SH-SY5Y (cell line): ENCODE data around the gene TRABD2B.

ENCODE experiments used
- GATA2 ChIP-seq: IDR thresholded peaks from 2 replicates; pipeline ENCODE4 v1.6.1; 2011; ENCODE audit warnings: mild to moderate bottlenecking, low read depth, low read length
- GATA3 ChIP-seq: IDR thresholded peaks from 2 replicates; pipeline ENCODE4 v1.6.1; 2011; ENCODE audit warnings: low read depth, mild to moderate bottlenecking, low read length, moderate library complexity

GRCh38 chr1:47713333-47713953 is 283.7 kb downstream of the TRABD2B start:
- TF ChIP-seq GATA2 (no peak), GATA3 (no peak)
